ENCODE data around the gene COPG1.
A peak's percentile ranks its signal among the peaks of the same experiment; 100 is the strongest.

DNA sequence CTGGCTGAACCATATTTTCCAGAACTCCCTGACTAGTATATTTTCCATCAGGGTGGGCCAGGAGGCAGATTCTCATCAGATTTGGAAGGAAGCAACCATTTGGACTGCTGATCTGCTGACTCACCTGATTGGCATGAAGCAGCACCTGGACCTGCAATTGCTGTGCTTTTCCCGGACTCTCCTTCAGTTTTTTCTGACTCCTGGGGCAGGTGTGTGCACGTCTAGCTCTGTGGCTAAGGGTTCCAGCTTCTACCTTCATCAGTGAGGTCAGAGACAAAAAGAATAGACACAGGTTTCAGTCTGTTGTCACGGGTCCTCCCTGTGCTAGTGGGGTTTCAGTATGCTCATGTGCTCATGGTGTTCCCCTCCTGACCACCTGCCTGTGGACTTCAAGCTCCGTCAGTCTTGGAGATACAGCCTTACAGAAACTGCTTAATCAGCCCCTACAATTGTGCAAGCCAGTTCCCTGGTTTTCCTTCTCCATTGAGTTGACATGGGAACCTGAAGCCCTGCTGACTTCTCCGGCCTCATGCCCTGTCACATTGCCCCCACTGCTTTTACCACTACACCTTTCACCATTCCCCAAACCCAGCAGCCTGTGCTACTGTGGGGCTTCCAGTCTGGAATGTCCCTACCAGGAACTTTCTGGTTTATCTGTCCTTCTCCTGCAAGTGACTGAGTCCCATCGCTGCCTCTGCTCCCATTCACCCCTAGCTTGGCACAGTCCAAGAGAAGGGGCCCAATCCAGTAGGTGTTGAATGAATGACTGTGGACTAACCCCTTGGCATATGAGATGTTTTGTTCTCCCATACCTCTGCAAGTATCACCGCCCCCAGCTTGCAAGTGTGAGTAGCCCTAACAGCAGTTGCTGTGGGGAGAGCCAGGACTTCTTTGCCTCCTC, 61.0 kb downstream of the COPG1 start:
- TF ChIP-seq POLR2A (IDR thresholded peaks at IDR 0.05) (no peak), EP300 (IDR thresholded peaks at IDR 0.05; ENCODE audit: low read depth) (no peak), POLR2AphosphoS5 (IDR thresholded peaks at IDR 0.05) (peak in 1 of 3 donors; percentile 28)
- TF ChIP-seq, protein P1, sequence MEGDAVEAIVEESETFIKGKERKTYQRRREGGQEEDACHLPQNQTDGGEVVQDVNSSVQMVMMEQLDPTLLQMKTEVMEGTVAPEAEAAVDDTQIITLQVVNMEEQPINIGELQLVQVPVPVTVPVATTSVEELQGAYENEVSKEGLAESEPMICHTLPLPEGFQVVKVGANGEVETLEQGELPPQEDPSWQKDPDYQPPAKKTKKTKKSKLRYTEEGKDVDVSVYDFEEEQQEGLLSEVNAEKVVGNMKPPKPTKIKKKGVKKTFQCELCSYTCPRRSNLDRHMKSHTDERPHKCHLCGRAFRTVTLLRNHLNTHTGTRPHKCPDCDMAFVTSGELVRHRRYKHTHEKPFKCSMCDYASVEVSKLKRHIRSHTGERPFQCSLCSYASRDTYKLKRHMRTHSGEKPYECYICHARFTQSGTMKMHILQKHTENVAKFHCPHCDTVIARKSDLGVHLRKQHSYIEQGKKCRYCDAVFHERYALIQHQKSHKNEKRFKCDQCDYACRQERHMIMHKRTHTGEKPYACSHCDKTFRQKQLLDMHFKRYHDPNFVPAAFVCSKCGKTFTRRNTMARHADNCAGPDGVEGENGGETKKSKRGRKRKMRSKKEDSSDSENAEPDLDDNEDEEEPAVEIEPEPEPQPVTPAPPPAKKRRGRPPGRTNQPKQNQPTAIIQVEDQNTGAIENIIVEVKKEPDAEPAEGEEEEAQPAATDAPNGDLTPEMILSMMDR (IDR thresholded peaks at IDR 0.05) = no peak
